ENCODE results near the gene IGSF23.

- TF ChIP-seq, protein P1, sequence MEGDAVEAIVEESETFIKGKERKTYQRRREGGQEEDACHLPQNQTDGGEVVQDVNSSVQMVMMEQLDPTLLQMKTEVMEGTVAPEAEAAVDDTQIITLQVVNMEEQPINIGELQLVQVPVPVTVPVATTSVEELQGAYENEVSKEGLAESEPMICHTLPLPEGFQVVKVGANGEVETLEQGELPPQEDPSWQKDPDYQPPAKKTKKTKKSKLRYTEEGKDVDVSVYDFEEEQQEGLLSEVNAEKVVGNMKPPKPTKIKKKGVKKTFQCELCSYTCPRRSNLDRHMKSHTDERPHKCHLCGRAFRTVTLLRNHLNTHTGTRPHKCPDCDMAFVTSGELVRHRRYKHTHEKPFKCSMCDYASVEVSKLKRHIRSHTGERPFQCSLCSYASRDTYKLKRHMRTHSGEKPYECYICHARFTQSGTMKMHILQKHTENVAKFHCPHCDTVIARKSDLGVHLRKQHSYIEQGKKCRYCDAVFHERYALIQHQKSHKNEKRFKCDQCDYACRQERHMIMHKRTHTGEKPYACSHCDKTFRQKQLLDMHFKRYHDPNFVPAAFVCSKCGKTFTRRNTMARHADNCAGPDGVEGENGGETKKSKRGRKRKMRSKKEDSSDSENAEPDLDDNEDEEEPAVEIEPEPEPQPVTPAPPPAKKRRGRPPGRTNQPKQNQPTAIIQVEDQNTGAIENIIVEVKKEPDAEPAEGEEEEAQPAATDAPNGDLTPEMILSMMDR (IDR thresholded peaks at IDR 0.05): no peak
- TF ChIP-seq POLR2A (IDR thresholded peaks at IDR 0.05) (no peak), POLR2AphosphoS5 (IDR thresholded peaks at IDR 0.05) (no peak)
Measured at GRCh38 chr19:44666852-44667556, 53.6 kb downstream of the IGSF23 start.

Data from sigmoid colon (tissue), 4 donors.